Measurements from ENCODE around the gene PLA2G4A.

PLA2G4A gene

GRCh38 chr1:186978596-186979556 is 150.1 kb downstream of the PLA2G4A start:
- no peak for DNase-seq (ENCODE audit: low read depth in 2 of 2)

- DNase-seq (ENCODE audit: low read depth in 2 of 2): no peak
Observed at GRCh38 chr1:186980400-186980799, 151.7 kb downstream of the PLA2G4A start.

DNA sequence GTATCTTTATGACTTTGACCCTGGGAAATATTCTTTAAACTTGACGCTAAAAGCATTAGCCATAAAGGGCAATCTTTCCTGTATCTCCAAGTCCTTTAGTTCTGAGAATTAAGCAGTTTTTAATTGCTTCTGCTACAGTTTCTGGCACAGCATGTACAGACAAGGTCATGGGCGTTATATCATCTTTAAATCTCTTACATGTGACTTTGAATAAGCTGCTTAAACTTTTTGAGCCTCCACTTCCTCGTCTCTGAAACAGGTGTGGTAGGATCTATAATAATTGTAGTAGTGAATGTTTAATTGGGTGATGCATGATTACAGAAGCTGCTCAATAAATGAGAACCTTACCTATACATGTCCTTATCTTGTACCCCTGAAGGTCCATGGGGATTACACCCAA is 153.4 kb downstream of the PLA2G4A start:
- DNase-seq (ENCODE audit: low read depth in 2 of 2): no peak

DNA sequence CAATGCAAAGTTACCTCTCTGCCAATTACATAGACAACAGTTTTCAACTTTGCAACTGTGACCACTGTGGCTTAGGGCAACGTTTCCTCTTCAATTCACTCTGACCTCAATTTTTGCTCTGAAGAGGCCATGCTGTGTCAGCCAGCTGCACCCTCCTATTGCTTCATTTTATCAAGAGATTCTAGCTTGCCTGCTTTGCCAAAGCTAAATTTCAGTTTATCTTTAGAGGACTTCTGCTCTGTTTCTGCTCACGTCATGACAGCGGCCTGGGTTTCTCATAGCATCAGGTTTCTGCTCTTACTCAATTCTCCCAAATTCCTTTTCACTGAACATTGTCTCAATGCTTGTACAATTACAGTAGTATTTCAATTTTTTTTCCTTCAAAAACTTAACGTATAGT is 154.6 kb downstream of the PLA2G4A start:
- no peak for DNase-seq (ENCODE audit: low read depth in 2 of 2)

DNA sequence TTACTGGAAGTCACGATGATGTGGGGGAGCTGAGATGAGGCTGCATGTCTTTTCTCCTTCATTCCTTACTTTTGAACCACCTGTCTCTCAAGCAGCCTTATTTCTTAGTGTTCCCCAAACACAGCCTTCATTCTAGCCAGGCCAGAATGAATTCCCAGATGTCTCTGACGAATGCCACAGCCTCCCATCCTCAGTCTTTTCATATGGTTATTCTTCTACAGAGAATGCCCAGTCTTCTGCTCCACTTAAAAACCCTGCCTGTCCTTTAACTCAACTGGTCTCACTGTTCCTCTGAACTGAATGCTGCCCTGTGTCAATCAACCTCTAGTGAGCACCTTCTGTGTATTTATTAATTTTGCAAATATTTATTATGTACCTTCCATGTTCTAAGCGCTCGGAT is 156.2 kb downstream of the PLA2G4A start:
- DNase-seq (ENCODE audit: low read depth in 2 of 2): no peak

DNA sequence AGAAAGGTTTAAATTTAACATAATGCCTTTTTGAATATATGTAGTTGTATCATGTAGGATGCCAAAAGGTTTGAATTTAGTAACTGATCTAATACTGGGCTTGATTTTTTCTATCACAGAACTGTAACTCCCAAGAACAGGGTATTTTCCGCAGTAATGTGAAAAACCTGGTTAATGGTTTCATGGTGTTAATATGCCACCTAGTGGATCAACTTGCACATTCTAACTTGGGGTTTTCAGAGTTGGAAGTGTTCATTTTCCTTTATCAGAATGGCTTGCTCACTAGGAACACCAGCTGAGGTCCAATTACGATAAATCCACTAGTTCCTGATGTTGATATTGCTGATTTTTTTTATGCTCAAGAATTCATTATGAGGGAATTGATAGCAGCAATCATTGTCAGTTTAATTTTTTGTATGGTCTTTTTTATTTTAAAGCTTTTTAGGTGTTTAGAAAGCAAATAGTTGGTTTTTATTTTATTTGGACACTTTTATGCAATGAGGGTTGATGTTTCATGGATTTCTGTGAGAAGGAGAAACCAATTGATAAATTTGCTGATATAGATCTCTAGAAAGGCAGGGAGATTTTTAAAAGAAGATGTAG is 157.2 kb downstream of the PLA2G4A start:
- DNase-seq (ENCODE audit: low read depth in 2 of 2): no peak

DNA sequence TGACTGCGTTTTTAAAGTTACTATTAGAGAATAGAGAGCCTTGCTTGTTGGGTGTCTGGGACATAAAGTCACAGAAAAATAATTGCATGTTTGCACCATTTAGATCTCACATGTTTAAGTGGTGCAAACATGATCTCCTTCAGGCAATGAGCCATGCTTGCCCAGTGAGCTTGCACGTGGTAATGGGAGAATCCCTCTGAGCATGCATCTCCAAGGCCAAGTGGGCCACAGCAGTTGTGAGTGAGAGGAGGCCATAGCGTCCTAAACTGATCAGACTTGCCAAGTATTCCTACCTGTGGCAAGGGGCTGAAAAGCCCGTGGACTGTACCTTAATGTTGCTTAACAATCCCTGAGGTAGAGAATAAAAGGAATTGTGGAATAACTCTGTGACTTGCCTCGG is 158.3 kb downstream of the PLA2G4A start:
- no peak for DNase-seq (ENCODE audit: low read depth in 2 of 2)

GRCh38 chr1:186987769-186988168 is 159.0 kb downstream of the PLA2G4A start:
- no peak for DNase-seq (ENCODE audit: low read depth in 2 of 2)

GRCh38 chr1:186993996-186994395 is 165.2 kb downstream of the PLA2G4A start:
- DNase-seq (ENCODE audit: low read depth in 2 of 2): no peak

DNA sequence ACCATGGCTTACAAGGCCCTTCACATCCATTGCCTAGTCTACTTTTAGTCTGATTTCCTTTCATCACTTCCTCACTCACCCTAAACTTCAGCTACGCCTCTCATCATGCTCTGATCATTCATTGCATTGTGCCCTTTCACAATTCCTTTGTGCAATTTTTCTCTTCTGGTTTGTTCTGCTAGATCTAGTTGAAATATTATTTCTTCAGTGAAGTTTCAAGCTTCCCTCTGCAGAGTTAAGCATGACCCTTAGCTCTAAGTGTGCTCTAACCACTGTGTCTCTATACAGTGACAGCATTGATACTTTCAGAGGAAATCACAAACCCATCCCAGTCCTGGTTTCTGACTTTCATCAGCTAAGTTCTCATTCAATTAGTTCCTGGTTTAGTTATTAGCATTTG is 166.1 kb downstream of the PLA2G4A start:
- no peak for DNase-seq (ENCODE audit: low read depth in 2 of 2)

DNA sequence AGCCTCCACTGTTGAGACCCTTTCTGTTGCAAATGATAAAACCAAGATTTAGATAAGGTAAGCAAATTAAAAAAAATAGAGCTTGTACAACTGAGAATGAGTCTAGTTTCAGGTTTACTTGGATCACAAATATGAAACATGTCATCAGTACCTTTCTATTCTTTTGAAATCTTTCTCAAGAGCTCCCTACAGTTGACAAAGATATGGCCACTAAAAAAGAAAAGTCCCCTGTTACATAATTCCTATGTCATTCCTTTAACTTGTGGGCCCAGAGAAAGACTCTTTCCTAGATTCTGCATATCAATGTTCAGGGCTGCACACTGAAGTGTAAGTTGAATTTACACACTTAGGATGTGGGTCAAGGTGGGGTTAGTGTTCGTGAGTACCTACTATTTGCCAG is 168.1 kb downstream of the PLA2G4A start:
- no peak for DNase-seq (ENCODE audit: low read depth in 2 of 2)

DNA sequence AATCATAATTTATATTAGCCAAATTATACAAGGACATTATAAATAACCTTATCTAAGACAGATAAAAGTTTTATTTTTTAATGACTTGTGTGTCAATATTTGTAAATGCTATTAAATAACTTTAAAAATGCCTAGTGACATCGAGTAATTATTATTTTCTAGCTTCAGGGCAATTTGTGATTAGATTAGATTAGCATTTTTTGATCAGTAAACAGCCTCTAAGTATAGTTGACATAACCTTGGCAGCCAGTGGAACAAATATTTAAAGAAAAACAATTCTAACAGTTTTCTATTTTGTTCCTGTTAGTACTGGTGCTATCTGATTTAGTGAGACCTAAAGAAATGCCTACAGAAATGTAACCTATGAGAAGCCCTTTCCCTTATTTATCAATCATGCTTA is 169.1 kb downstream of the PLA2G4A start:
- no peak for DNase-seq (ENCODE audit: low read depth in 2 of 2)

GRCh38 chr1:186999506-186999905 is 170.8 kb downstream of the PLA2G4A start:
- DNase-seq (ENCODE audit: low read depth in 2 of 2): no peak

- no peak for DNase-seq (ENCODE audit: low read depth in 2 of 2)
Observed at GRCh38 chr1:187001198-187001889, 172.6 kb downstream of the PLA2G4A start.

DNA sequence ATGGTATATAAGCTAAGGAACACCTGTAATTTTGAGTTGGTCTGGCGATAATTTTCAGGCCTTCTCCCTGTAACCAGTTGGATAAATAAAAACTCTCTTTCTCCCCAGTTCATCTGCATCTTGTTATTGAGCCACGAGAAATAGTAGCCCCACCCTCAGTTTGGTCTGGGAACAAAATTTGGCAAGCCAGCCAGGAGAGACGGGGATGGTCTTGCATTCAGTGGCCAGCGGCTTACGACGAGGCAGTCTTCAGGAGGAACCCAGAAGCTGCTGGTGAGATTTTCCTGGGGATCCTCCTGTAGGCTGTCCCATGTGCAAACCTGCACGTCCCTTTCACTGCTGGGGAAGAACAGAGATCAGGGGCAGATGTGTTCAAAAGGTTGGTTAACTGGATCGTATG is 174.6 kb downstream of the PLA2G4A start:
- DNase-seq (ENCODE audit: low read depth in 2 of 2): no peak

DNA sequence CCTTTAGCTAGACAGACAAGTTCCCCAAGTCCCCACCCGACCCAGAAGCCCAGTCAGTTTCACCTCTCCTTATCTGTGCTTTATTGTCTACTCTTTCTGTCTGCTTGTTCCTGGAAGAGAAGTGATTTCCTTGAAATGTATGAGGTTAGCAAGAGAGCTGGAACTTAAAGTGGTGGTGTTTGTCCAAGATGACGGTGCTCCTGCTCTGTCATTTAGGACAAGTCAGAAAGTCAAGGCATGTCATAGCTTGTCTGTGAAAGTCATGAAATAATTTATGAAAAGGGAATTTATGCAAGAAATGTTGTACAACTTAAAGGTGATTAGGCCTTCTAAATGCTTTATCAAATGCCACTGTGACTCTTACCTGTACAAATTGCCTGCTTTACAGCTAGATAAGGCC is 178.1 kb downstream of the PLA2G4A start:
- no peak for DNase-seq (ENCODE audit: low read depth in 2 of 2)

GRCh38 chr1:187009320-187009719 is 180.6 kb downstream of the PLA2G4A start:
- no peak for DNase-seq (ENCODE audit: low read depth in 2 of 2)

- DNase-seq (ENCODE audit: low read depth in 2 of 2): no peak
Observed at GRCh38 chr1:187010571-187011309, 182.0 kb downstream of the PLA2G4A start.

DNA sequence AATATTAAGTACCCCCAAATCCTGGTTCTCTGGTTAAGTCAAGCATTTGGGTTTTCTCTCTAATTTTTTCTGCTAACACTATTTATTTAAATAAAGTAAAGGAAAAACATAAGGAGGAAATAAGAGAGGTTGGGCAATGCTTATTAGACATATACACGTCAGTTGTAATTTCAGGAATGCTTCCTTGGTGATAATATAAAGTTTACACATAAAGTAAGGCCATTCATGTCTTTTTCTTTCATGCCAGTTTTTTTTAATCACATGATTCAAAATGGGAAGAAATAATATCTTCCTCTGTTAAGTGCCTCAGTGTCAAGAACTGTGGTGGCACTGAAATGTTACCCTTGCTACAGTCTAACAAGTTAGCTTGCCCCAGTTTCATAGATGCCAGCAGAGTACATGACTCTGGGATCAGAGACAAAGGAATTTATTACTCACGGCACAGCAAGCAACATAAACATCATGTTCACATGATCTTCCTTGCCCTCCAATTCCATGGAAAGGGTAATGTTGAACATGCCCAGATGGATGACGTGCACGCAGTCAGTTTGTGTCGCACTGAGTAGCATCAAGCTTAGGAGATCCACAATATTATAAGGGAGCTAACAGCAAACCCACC is 184.9 kb downstream of the PLA2G4A start:
- DNase-seq (ENCODE audit: low read depth in 2 of 2): no peak

- DNase-seq (ENCODE audit: low read depth in 2 of 2): no peak
Observed at GRCh38 chr1:187018291-187018690, 189.5 kb downstream of the PLA2G4A start.

- no peak for DNase-seq (ENCODE audit: low read depth in 2 of 2)
Observed at GRCh38 chr1:187027253-187027652, 198.5 kb downstream of the PLA2G4A start.

Measured in stimulated activated CD8-positive, alpha-beta memory T cell treated with anti-CD3 and anti-CD28 coated beads, Interleukin-2, amount 100 ng/mL, for 48 hours (primary cell).